ENCODE results near the gene RBM42. TPM values are rescaled to one million over a fixed set of nuclear protein-coding genes. Genes with fewer than 3 reads are reported as not detected.

RBM42 gene
- total RNA-seq, 1 donor from 2014 or later = 116 TPM

- peak overlapping the region; percentile 30 for H3K27ac Mint-ChIP-seq (ENCODE audit: unreplicated experiment)
- no peaks in the 10 kb centered on the region for H3K4me1 Mint-ChIP-seq (ENCODE audit: unreplicated experiment)
- H3K4me3 Mint-ChIP-seq (ENCODE audit: unreplicated experiment) = peak overlapping the region; percentile 51
- peaks cover 25% of the 10 kb centered on the region for H3K36me3 Mint-ChIP-seq (ENCODE audit: low read depth, unreplicated experiment)
- H3K27me3 Mint-ChIP-seq (ENCODE audit: unreplicated experiment) = peaks cover 14% of the 10 kb centered on the region
- DNase-seq (ENCODE audit: low spot score) = no peak
- TF ChIP-seq CTCF (IDR thresholded peaks at IDR 0.05; ENCODE audit: unreplicated experiment) = no peak
- H3K9me3 Mint-ChIP-seq (ENCODE audit: unreplicated experiment) = no peaks in the 10 kb centered on the region
Measured at GRCh38 chr19:35621708-35622107, 7.1 kb upstream of the RBM42 start.

GRCh38 chr19:35622750-35623149, 6.1 kb upstream of the RBM42 start:
- Mint-ChIP-seq H3K4me1 (ENCODE audit: unreplicated experiment) (no peaks in the 10 kb centered on the region), H3K4me3 (ENCODE audit: unreplicated experiment) (no peak overlapping the region), H3K9me3 (ENCODE audit: unreplicated experiment) (no peaks in the 10 kb centered on the region), H3K36me3 (ENCODE audit: low read depth, unreplicated experiment) (peaks cover 25% of the 10 kb centered on the region), H3K27ac (ENCODE audit: unreplicated experiment) (no peak overlapping the region), H3K27me3 (ENCODE audit: unreplicated experiment) (peaks cover 14% of the 10 kb centered on the region)
- no peak for DNase-seq (ENCODE audit: low spot score)
- TF ChIP-seq CTCF (IDR thresholded peaks at IDR 0.05; ENCODE audit: unreplicated experiment) = no peak

DNA sequence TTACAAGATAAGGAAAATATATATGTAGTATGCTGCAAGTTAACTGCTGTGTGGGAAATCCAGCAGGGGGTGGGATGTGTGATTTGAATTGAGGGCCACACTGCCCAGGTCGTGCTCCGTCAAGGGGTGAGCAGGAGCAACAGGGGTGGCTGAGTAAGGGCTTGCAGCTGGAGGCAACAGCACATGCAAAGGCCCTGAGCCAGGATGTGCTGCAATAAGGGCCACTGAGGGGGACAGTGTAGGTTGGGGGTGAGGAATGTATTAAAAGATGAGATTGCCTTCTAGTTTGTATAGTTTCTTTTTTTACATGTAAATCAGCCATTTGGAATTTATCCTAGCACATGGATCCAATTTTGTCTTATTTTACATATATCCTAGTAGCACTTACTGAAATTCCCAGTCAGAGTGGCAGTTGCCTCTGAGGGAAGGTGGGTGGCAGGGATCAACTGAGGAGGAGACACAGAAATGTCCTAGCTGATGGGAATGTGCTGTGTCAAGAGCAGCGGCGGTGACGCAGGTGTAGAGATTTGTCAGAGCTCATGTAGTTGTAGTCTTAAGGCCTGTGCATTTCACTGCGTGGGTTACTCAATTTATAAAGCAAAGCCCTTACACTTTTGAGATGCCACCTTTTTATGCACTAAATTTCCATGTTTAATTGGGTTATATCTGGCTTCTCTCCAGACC, 5.4 kb upstream of the RBM42 start:
- no peaks in the 10 kb centered on the region for H3K9me3 Mint-ChIP-seq (ENCODE audit: unreplicated experiment)
- H3K27me3 Mint-ChIP-seq (ENCODE audit: unreplicated experiment) = peaks cover 14% of the 10 kb centered on the region
- peaks cover 5% of the 10 kb centered on the region for H3K4me1 Mint-ChIP-seq (ENCODE audit: unreplicated experiment)
- H3K27ac Mint-ChIP-seq (ENCODE audit: unreplicated experiment) = no peak overlapping the region
- peaks cover 25% of the 10 kb centered on the region for H3K36me3 Mint-ChIP-seq (ENCODE audit: low read depth, unreplicated experiment)
- DNase-seq (ENCODE audit: low spot score) = no peak
- H3K4me3 Mint-ChIP-seq (ENCODE audit: unreplicated experiment) = no peak overlapping the region
- TF ChIP-seq CTCF (IDR thresholded peaks at IDR 0.05; ENCODE audit: unreplicated experiment) = no peak

DNA sequence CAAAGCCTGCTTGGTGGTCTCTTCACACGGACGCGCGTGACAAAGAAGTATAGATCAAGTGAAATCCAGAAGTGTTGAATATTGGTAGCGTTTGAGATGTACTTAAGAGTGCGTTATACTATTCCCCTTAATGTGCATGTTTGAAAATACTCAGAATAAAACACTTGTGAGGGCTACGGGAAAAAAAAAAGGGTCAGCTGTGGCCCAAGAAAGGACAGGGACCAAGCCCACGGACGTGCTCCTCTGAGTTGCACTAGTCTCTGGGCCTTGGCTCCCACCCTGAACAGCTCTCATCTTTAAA, 622 bp upstream of the RBM42 start:
- TF ChIP-seq CTCF (IDR thresholded peaks at IDR 0.05; ENCODE audit: unreplicated experiment) = no peak
- peak overlapping the region; percentile 97 for H3K27ac Mint-ChIP-seq (ENCODE audit: unreplicated experiment)
- H3K27me3 Mint-ChIP-seq (ENCODE audit: unreplicated experiment) = peaks cover 6% of the 10 kb centered on the region
- H3K36me3 Mint-ChIP-seq (ENCODE audit: low read depth, unreplicated experiment) = peaks cover 30% of the 10 kb centered on the region
- H3K4me3 Mint-ChIP-seq (ENCODE audit: unreplicated experiment) = peak overlapping the region; percentile 98
- no peak for DNase-seq (ENCODE audit: low spot score)
- H3K9me3 Mint-ChIP-seq (ENCODE audit: unreplicated experiment) = no peaks in the 10 kb centered on the region
- H3K4me1 Mint-ChIP-seq (ENCODE audit: unreplicated experiment) = peaks cover 12% of the 10 kb centered on the region

- Mint-ChIP-seq H3K4me3 (ENCODE audit: unreplicated experiment) (peak overlapping the region; percentile 98), H3K4me1 (ENCODE audit: unreplicated experiment) (peaks cover 12% of the 10 kb centered on the region), H3K27me3 (ENCODE audit: unreplicated experiment) (peaks cover 7% of the 10 kb centered on the region), H3K27ac (ENCODE audit: unreplicated experiment) (peak overlapping the region; percentile 52), H3K36me3 (ENCODE audit: low read depth, unreplicated experiment) (peaks cover 29% of the 10 kb centered on the region), H3K9me3 (ENCODE audit: unreplicated experiment) (no peaks in the 10 kb centered on the region)
- DNase-seq (ENCODE audit: low spot score) = no peak
- no peak for TF ChIP-seq CTCF (IDR thresholded peaks at IDR 0.05; ENCODE audit: unreplicated experiment)
Measured at GRCh38 chr19:35629332-35629633, 447 bp downstream of the RBM42 start.
